H1 (cell line): ENCODE measurements around the gene RFXAP. TPM values are rescaled to one million over a fixed set of nuclear protein-coding genes. Genes with fewer than 3 reads are reported as not detected.

Experiments
- CTCF ChIA-PET: fragments of 300-600 bp; sonication (Branson Sonifier 250); formaldehyde crosslinking; loops from one replicate; lab custom pipeline; 2021; ENCODE audit not compliant: partially characterized antibody; lab: Charles Lee
- POLR2A ChIA-PET: fragments of 300-600 bp; sonication (Branson Sonifier 250); formaldehyde crosslinking; loops from one replicate; lab custom pipeline; 2021; ENCODE audit warnings: inconsistent platforms; ENCODE audit not compliant: partially characterized antibody; lab: Charles Lee
- DNase-seq, 2 experiments: peaks; one replicate each; pipeline versions ENCODE4 v3.0.0 to v3.0.0-alpha.2; 2010 to 2022; ENCODE audit warnings: low spot score in 2 of 2, low read depth in 1 of 2, mixed read lengths in 1 of 2
- FAIRE-seq: peaks from 2 replicates; lab custom pipeline; 2011; peaks lifted over from hg19 to GRCh38; lab: Jason Lieb, UNC
- H2AFZ ChIP-seq: 2 replicates; pipeline ENCODE4 v1.8.1; 2012; ENCODE audit warnings: low read length, inconsistent platforms
- H2AK5ac ChIP-seq: 2 replicates; pipeline ENCODE4 v1.6.1; 2013; ENCODE audit warnings: low read depth, low read length
- H2BK120ac ChIP-seq: replicated peaks from 2 replicates; pipeline ENCODE3; 2013; ENCODE audit warnings: low read depth, low read length, inconsistent platforms
- H2BK12ac ChIP-seq: 2 replicates; pipeline ENCODE4 v1.6.1; 2013; ENCODE audit warnings: low read depth, low read length
- H2BK15ac ChIP-seq: 2 replicates; pipeline ENCODE4 v1.6.1; 2013; ENCODE audit warnings: low read length
- H2BK20ac ChIP-seq: 2 replicates; pipeline ENCODE4 v1.6.1; 2013; ENCODE audit warnings: low read length
- H2BK5ac ChIP-seq: 2 replicates; pipeline ENCODE4 v1.6.1; 2013; ENCODE audit warnings: low read depth, low read length
- H3K14ac ChIP-seq: 2 replicates; pipeline ENCODE4 v1.6.1; 2013; ENCODE audit warnings: inconsistent platforms; ENCODE audit not compliant: insufficient read length
- H3K18ac ChIP-seq: 2 replicates; pipeline ENCODE4 v1.6.1; 2013; ENCODE audit warnings: low read length; ENCODE audit errors: extremely low read depth
- H3K23ac ChIP-seq: 2 replicates; pipeline ENCODE4 v1.6.1; 2013; ENCODE audit warnings: inconsistent platforms; ENCODE audit not compliant: insufficient read length
- H3K23me2 ChIP-seq: 2 replicates; pipeline ENCODE4 v1.6.1; 2013; ENCODE audit warnings: low read depth, low read length
- H3K27ac ChIP-seq: 2 replicates; pipeline ENCODE4 v1.6.1; 2011; ENCODE audit warnings: low read depth, low read length, inconsistent platforms
- H3K27me3 ChIP-seq, 4 experiments: replicated peaks in 1 of 4; 1 replicate in 1 of 4; 2 replicates in 3 of 4; pipeline versions ENCODE4 v1.6.1 to v1.8.1; 2011 to 2013; ENCODE audit warnings: low read length in 3 of 4, mild to moderate bottlenecking in 3 of 4, inconsistent platforms in 2 of 4, mixed read lengths in 2 of 4, moderate library complexity in 1 of 4; ENCODE audit not compliant: control insufficient read depth in 3 of 4, insufficient read depth in 3 of 4; ENCODE audit errors: extremely low read depth in 1 of 4
- H3K36me3 ChIP-seq, 4 experiments: 2 replicates each; pipeline versions ENCODE4 v1.6.1 to v1.8.1; 2011 to 2013; ENCODE audit warnings: mild to moderate bottlenecking in 4 of 4, low read length in 3 of 4, moderate library complexity in 2 of 4, control low read depth in 1 of 4, inconsistent platforms in 1 of 4; ENCODE audit not compliant: insufficient read depth in 4 of 4, control insufficient read depth in 2 of 4
- H3K4ac ChIP-seq: replicated peaks from 2 replicates; pipeline ENCODE3; 2013; ENCODE audit warnings: low read length, low read depth, mixed read lengths, inconsistent platforms; ENCODE audit not compliant: insufficient read length
- H3K4me1 ChIP-seq, 4 experiments: replicated peaks in 1 of 4; 1 replicate in 1 of 4; 2 replicates in 3 of 4; pipeline versions ENCODE4 v1.6.1 to v1.8.1; 2011 to 2013; ENCODE audit warnings: low read length in 3 of 4, inconsistent platforms in 2 of 4, mixed read lengths in 1 of 4; ENCODE audit not compliant: insufficient read depth in 4 of 4, control insufficient read depth in 3 of 4
- H3K4me2 ChIP-seq, 2 experiments: 2 replicates each; pipeline versions ENCODE4 v1.6.1 to v1.8.1; 2011 to 2013; ENCODE audit warnings: low read depth in 2 of 2, low read length in 2 of 2, control low read depth in 1 of 2, inconsistent platforms in 1 of 2, mild to moderate bottlenecking in 1 of 2; ENCODE audit not compliant: insufficient read depth in 1 of 2
- H3K4me3 ChIP-seq, 4 experiments: fragments of 200-600, 300-600 bp in 1 of 4; sonication (generic), shearing (Covaris generic), sonication (Bioruptor Twin) in 1 of 4; 2 replicates each; pipeline versions ENCODE4 v1.5.1 to v1.8.1; 2011 to 2016; ENCODE audit warnings: low read length in 4 of 4, low read depth in 3 of 4, control low read depth in 2 of 4, inconsistent platforms in 2 of 4, mild to moderate bottlenecking in 2 of 4, mixed read lengths in 1 of 4, moderate library complexity in 1 of 4; ENCODE audit not compliant: insufficient read depth in 2 of 4; ENCODE audit errors: extremely low read depth in 1 of 4
- H3K56ac ChIP-seq: replicated peaks from 2 replicates; pipeline ENCODE3; 2013; ENCODE audit warnings: low read depth, mild to moderate bottlenecking, mixed read lengths, low read length, inconsistent platforms; ENCODE audit not compliant: insufficient read length
- H3K79me1 ChIP-seq: 2 replicates; pipeline ENCODE4 v1.6.1; 2013; ENCODE audit warnings: low read depth, low read length, control low read depth
- H3K79me2 ChIP-seq, 2 experiments: 2 replicates each; pipeline versions ENCODE4 v1.6.1 to v1.8.1; 2012 to 2013; ENCODE audit warnings: low read length in 2 of 2, mild to moderate bottlenecking in 2 of 2, inconsistent platforms in 1 of 2; ENCODE audit not compliant: insufficient read depth in 2 of 2, control insufficient read depth in 1 of 2
- H3K9ac ChIP-seq, 4 experiments: replicated peaks in 1 of 4; 1 replicate in 1 of 4; 2 replicates in 3 of 4; pipeline versions ENCODE4 v1.6.1 to v1.8.1; 2011 to 2013; ENCODE audit warnings: low read depth in 3 of 4, low read length in 3 of 4, control low read depth in 2 of 4, mild to moderate bottlenecking in 2 of 4, moderate library complexity in 2 of 4, inconsistent platforms in 1 of 4; ENCODE audit errors: extremely low read depth in 1 of 4
- H3K9me3 ChIP-seq, 2 experiments: 2 replicates each; pipeline versions ENCODE4 v1.6.1 to v1.8.1; 2012 to 2013; ENCODE audit warnings: mild to moderate bottlenecking in 2 of 2, moderate library complexity in 2 of 2, control low read depth in 1 of 2, inconsistent platforms in 1 of 2, low read depth in 1 of 2, low read length in 1 of 2, mixed read lengths in 1 of 2; ENCODE audit not compliant: insufficient read depth in 2 of 2
- H4K20me1 ChIP-seq, 2 experiments: replicated peaks in 1 of 2; 2 replicates each; pipeline versions ENCODE3 to v1.8.1; 2011 to 2013; ENCODE audit warnings: inconsistent platforms in 2 of 2, low read length in 2 of 2, mild to moderate bottlenecking in 1 of 2; ENCODE audit not compliant: insufficient read depth in 2 of 2, control insufficient read depth in 1 of 2
- H4K5ac ChIP-seq: 2 replicates; pipeline ENCODE4 v1.6.1; 2013; ENCODE audit warnings: low read length, low read depth, mixed read lengths, inconsistent platforms; ENCODE audit not compliant: insufficient read length
- H4K8ac ChIP-seq: 2 replicates; pipeline ENCODE4 v1.8.0; 2013; ENCODE audit warnings: mild to moderate bottlenecking, moderate library complexity, low read length, inconsistent platforms; ENCODE audit not compliant: insufficient read depth; ENCODE audit errors: extremely low read depth
- H4K91ac ChIP-seq: replicated peaks from 2 replicates; pipeline ENCODE3; 2013; ENCODE audit warnings: low read length, mixed read lengths, inconsistent platforms; ENCODE audit not compliant: insufficient read length
- CBX5 ChIP-seq: fragments of 300-800, 300-1000 bp; sonication (generic); IDR thresholded peaks from 2 replicates; pipeline ENCODE4 v1.7.1; 2016; ENCODE audit warnings: antibody characterized with exemption, low read length, low read depth
- KDM4A ChIP-seq: IDR thresholded peaks from one replicate; pipeline ENCODE4 v1.7.1; 2012; ENCODE audit warnings: low read depth, mild to moderate bottlenecking, moderate library complexity, low read length, inconsistent platforms; ENCODE audit not compliant: severe bottlenecking
- POU5F1 ChIP-seq: IDR thresholded peaks from 2 replicates; pipeline ENCODE4 v1.6.1; 2011; ENCODE audit warnings: low read depth, mild to moderate bottlenecking, low read length, moderate library complexity
- SIRT6 ChIP-seq: IDR thresholded peaks from one replicate; pipeline ENCODE4 v1.7.1; 2012; ENCODE audit warnings: low read length, inconsistent platforms
- ZNF274 ChIP-seq: IDR thresholded peaks from 2 replicates; pipeline ENCODE4 v1.7.0; 2012; ENCODE audit warnings: low read length, borderline replicate concordance; ENCODE audit errors: extremely low read depth
- WGBS, 2 experiments: shearing (Covaris generic) in 1 of 2; methylation state at CpG; one replicate each; pipeline versions ENCODE4 v1.1.6 to v1.1.7; 2013 to 2015; ENCODE audit warnings: low lambda C conversion rate in 2 of 2, mixed read lengths in 2 of 2, inconsistent platforms in 1 of 2, low coverage in 1 of 2, missing lambda C conversion rate in 1 of 2; ENCODE audit not compliant: insufficient replicate concordance in 2 of 2, insufficient coverage in 1 of 2, insufficient read length in 1 of 2; ENCODE audit errors: extremely low coverage in 1 of 2, missing lambda C conversion rate in 1 of 2; 5-methylcytosine and 5-hydroxymethylcytosine counted together
- polyA plus RNA-seq, 7 experiments: library from polyadenylated mRNA; depleted of rRNA in 3 of 7; stranded (reverse) in 5 of 7; unstranded in 2 of 7; fragments of >200 nt in 5 of 7; fragments of 200-250 nt in 2 of 7; gene quantifications; 1 replicate in 5 of 7; 2 replicates in 1 of 7; 4 replicates in 1 of 7; pipeline versions ENCODE4 v1.2.1 to v1.2.3, GENCODE V29; 2011 to 2013; ENCODE audit warnings: missing spikeins in 2 of 7, mixed read lengths in 2 of 7
- total RNA-seq: library from RNA; stranded (reverse); fragmentation: NEBNext Ultra II Directional; extraction: Animal tissue kit (Norgen Biotek cat#: 25700); gene quantifications from 2 replicates; pipeline ENCODE4 v1.2.1, GENCODE V29; 2021

RFXAP gene
- total and polyA plus RNA-seq, 2 of the 8 experiments (the other 6 are each of a cell fraction or from before 2014, with no cell fraction given) = 5.2 to 11.5 TPM

GRCh38 chr13:36807616-36808015 lies 11.4 kb upstream of the RFXAP start:
- Histone ChIP-seq H3K23me2 (no peaks in the 10 kb centered on the region), H4K91ac (no peak overlapping the region), H3K9me3 (no peaks in the 10 kb centered on the region), H2BK5ac (no peak overlapping the region), H2BK15ac (no peak overlapping the region), H3K4ac (no peak overlapping the region), H2AFZ (no peak overlapping the region), H3K79me1 (no peaks in the 10 kb centered on the region), H3K14ac (no peak overlapping the region), H3K18ac (no peak overlapping the region), H3K36me3 (no peaks in the 10 kb centered on the region), H3K4me2 (no peak overlapping the region), H3K9ac (no peak overlapping the region), H2AK5ac (no peak overlapping the region), H2BK20ac (no peak overlapping the region), H4K5ac (no peak overlapping the region), H3K23ac (no peak overlapping the region), H4K8ac (no peak overlapping the region), H3K4me3 (no peak overlapping the region), H3K79me2 (no peaks in the 10 kb centered on the region), H3K27ac (no peak overlapping the region), H2BK12ac (no peak overlapping the region), H3K4me1 (no peaks in the 10 kb centered on the region), H3K27me3 (no peaks in the 10 kb centered on the region), H3K56ac (no peak overlapping the region), H4K20me1 (no peaks in the 10 kb centered on the region), H2BK120ac (no peak overlapping the region)
- DNase-seq (no peak), FAIRE-seq (no peak)
- CTCF ChIA-PET = interaction anchor here (0.6 to 3.5 kb wide), 5 partner anchors 8 to 377 kb away, joined by 3 to 22 read pairs (median 4); no protein-coding TSS in a partner anchor
- TF ChIP-seq POU5F1 (no peak), ZNF274 (no peak), CBX5 (no peak), SIRT6 (no peak), KDM4A (no peak)
- WGBS, 2 experiments = 97% methylated on average over 2 of the region's 2 CpGs; no CpG with 5 or more reads in 1 of the 2 experiments
- POLR2A ChIA-PET = no interaction called here
